ENCODE measurements around the gene MMP7.

MMP7 gene

GRCh38 chr11:102495161-102496042 is 35.1 kb downstream of the MMP7 start:
- DNase-seq (ENCODE audit: low read depth in 1 of 2, low spot score in 1 of 2): no peak

- no peak for DNase-seq (ENCODE audit: low read depth in 1 of 2, low spot score in 1 of 2)
Measured at GRCh38 chr11:102494216-102494615, 36.3 kb downstream of the MMP7 start.

- DNase-seq (ENCODE audit: low read depth in 1 of 2, low spot score in 1 of 2): no peak
Measured at GRCh38 chr11:102493524-102493923, 37.0 kb downstream of the MMP7 start.

- no peak for DNase-seq (ENCODE audit: low read depth in 1 of 2, low spot score in 1 of 2)
Measured at GRCh38 chr11:102491969-102492368, 38.6 kb downstream of the MMP7 start.

- DNase-seq (ENCODE audit: low read depth in 1 of 2, low spot score in 1 of 2): no peak
Measured at GRCh38 chr11:102489186-102490145, 41.1 kb downstream of the MMP7 start.

- no peak for DNase-seq (ENCODE audit: low read depth in 1 of 2, low spot score in 1 of 2)
Measured at GRCh38 chr11:102488208-102488607, 42.3 kb downstream of the MMP7 start.

- DNase-seq (ENCODE audit: low read depth in 1 of 2, low spot score in 1 of 2): no peak
Measured at GRCh38 chr11:102487214-102487613, 43.3 kb downstream of the MMP7 start.

- no peak for DNase-seq (ENCODE audit: low read depth in 1 of 2, low spot score in 1 of 2)
Measured at GRCh38 chr11:102486584-102486983, 44.0 kb downstream of the MMP7 start.

- DNase-seq (ENCODE audit: low read depth in 1 of 2, low spot score in 1 of 2): no peak
Measured at GRCh38 chr11:102485095-102485722, 45.3 kb downstream of the MMP7 start.

GRCh38 chr11:102482433-102482832 is 48.1 kb downstream of the MMP7 start:
- DNase-seq (ENCODE audit: low read depth in 1 of 2, low spot score in 1 of 2): no peak

GRCh38 chr11:102479733-102480132 is 50.8 kb downstream of the MMP7 start:
- no peak for DNase-seq (ENCODE audit: low read depth in 1 of 2, low spot score in 1 of 2)

- no peak for DNase-seq (ENCODE audit: low read depth in 1 of 2, low spot score in 1 of 2)
Measured at GRCh38 chr11:102478673-102479299, 51.8 kb downstream of the MMP7 start.

GRCh38 chr11:102476812-102477211 is 53.7 kb downstream of the MMP7 start:
- DNase-seq (ENCODE audit: low read depth in 1 of 2, low spot score in 1 of 2): no peak

GRCh38 chr11:102476069-102476468 is 54.5 kb downstream of the MMP7 start:
- DNase-seq (ENCODE audit: low read depth in 1 of 2, low spot score in 1 of 2): no peak

- no peak for DNase-seq (ENCODE audit: low read depth in 1 of 2, low spot score in 1 of 2)
Measured at GRCh38 chr11:102473543-102473942, 57.0 kb downstream of the MMP7 start.

- no peak for DNase-seq (ENCODE audit: low read depth in 1 of 2, low spot score in 1 of 2)
Measured at GRCh38 chr11:102472127-102472526, 58.4 kb downstream of the MMP7 start.

GRCh38 chr11:102471474-102471873 is 59.1 kb downstream of the MMP7 start:
- no peak for DNase-seq (ENCODE audit: low read depth in 1 of 2, low spot score in 1 of 2)

Measured in stimulated activated CD4-positive, alpha-beta T cell treated with anti-CD3 and anti-CD28 coated beads, Interleukin-15, amount 100 ng/mL, for 1 hour (primary cell).